GM12892 (cell line): ENCODE data around the gene MYCBPAP.

ENCODE experiments used
- POLR2A ChIP-seq: IDR thresholded peaks from 2 replicates; pipeline ENCODE4 v1.6.1; 2011; ENCODE audit warnings: low read depth, low read length, control low read depth
- POLR2AphosphoS5 ChIP-seq: IDR thresholded peaks from 2 replicates; pipeline ENCODE4 v1.6.1; 2011; ENCODE audit warnings: low read depth, low read length, control low read depth
- TAF1 ChIP-seq: IDR thresholded peaks from 2 replicates; pipeline ENCODE4 v1.6.1; 2011; ENCODE audit warnings: low read depth, mild to moderate bottlenecking, control low read depth, low read length, borderline replicate concordance

DNA sequence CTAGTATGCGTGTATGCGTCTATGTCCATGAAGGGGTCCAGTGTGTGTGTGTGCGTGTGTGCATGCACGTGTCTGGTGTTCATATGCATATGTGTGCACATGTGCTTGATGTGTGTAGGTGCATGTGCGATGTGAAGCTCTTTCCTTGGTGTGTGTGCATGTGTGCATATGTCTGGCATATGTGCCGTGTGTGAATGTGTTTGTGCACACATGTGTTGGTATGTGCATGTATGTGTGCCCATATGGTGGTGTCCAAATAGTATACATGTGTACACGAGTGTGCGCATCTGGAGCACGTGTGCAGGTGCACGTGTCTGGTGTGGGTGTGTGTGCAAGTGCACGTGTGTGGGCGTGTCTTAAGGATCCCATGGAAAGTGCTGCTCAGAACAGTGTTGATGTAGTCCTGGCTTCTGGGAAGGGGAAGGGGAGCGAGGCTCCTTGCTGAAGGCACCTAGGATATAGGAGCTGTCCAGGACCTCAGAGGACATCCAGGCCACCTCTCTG, 69.3 kb downstream of the MYCBPAP start:
- TF ChIP-seq POLR2AphosphoS5 (no peak), TAF1 (no peak), POLR2A (no peak)
